T-cell (primary cell): Measurements from ENCODE around the gene SNX9. TPM values are rescaled to one million over a fixed set of nuclear protein-coding genes. Genes with fewer than 3 reads are reported as not detected.

Experiments
- ATAC-seq, 4 experiments: fragments of 200-7000 bp in 3 of 4; fragments of 150-1000 bp in 1 of 4; cut with Tn5 transposase; replicated peaks in 1 of 4; 1 replicate in 3 of 4; 2 replicates in 1 of 4; pipeline ENCODE4 v1.10.0; 2021; ENCODE audit warnings: moderate library complexity in 3 of 4, mild to moderate bottlenecking in 2 of 4, moderate number of reproducible peaks in 1 of 4
- CTCF ChIA-PET, 2 donors: fragments of 300-600 bp; sonication (Branson Sonifier 250); formaldehyde crosslinking; loops; one replicate each; lab custom pipeline; 2022; ENCODE audit warnings: antibody characterized with exemption in 2 of 2; lab: Charles Lee
- POLR2A ChIA-PET, 2 donors: fragments of 300-600 bp; sonication (Branson Sonifier 250); formaldehyde crosslinking; loops; one replicate each; lab custom pipeline; 2022; ENCODE audit warnings: antibody characterized with exemption in 2 of 2; lab: Charles Lee
- DNase-seq, 35 experiments: peaks; one replicate each; pipeline versions ENCODE4 v3.0.0 to v3.0.0-alpha.2; 2013 to 2023
- H3K27ac ChIP-seq: one replicate; pipeline ENCODE4 v1.5.1; 2013; ENCODE audit warnings: low read length
- H3K27me3 ChIP-seq, 2 experiments: replicated peaks in 1 of 2; 1 replicate in 1 of 2; 2 replicates in 1 of 2; pipeline versions ENCODE4 v1.6.1 to v1.7.0; 2013; ENCODE audit warnings: low read length in 1 of 2, mixed read lengths in 1 of 2; ENCODE audit not compliant: control insufficient read depth in 2 of 2, insufficient read depth in 2 of 2; ENCODE audit errors: extremely low read depth in 1 of 2
- H3K36me3 ChIP-seq, 2 donors: 1 replicate in 1 of 2; 2 replicates in 1 of 2; pipeline versions ENCODE4 v1.6.1 to v1.7.0; 2013; ENCODE audit warnings: low read length in 1 of 2; ENCODE audit not compliant: control insufficient read depth in 2 of 2, insufficient read depth in 1 of 2; ENCODE audit errors: extremely low read depth in 1 of 2
- H3K4me1 ChIP-seq, 2 experiments: 1 replicate in 1 of 2; 2 replicates in 1 of 2; pipeline versions ENCODE4 v1.6.1 to v1.7.0; 2013; ENCODE audit warnings: low read length in 2 of 2, mixed read lengths in 1 of 2; ENCODE audit not compliant: insufficient read depth in 2 of 2, control insufficient read depth in 1 of 2; ENCODE audit errors: extremely low read depth in 1 of 2
- H3K4me3 ChIP-seq, 2 donors: 1 replicate in 1 of 2; 2 replicates in 1 of 2; pipeline versions ENCODE4 v1.5.1 to v1.7.0; 2013; ENCODE audit warnings: mild to moderate bottlenecking in 2 of 2, low read length in 1 of 2, moderate library complexity in 1 of 2; ENCODE audit not compliant: control insufficient read depth in 1 of 2; ENCODE audit errors: extremely low read depth in 1 of 2
- H3K9me3 ChIP-seq: 2 replicates; pipeline ENCODE4 v1.7.0; 2013
- H3K27ac Mint-ChIP-seq, 2 donors: one replicate each; pipeline ENCODE4 v1.8.0; 2020 to 2021; ENCODE audit warnings: mild to moderate bottlenecking in 2 of 2, mixed read lengths in 2 of 2
- H3K27me3 Mint-ChIP-seq, 2 donors: one replicate each; pipeline ENCODE4 v1.8.0; 2021 to 2022; ENCODE audit warnings: mixed read lengths in 2 of 2
- H3K36me3 Mint-ChIP-seq: one replicate; pipeline ENCODE4 v1.8.0; 2021; ENCODE audit warnings: mixed read lengths
- H3K4me1 Mint-ChIP-seq, 3 donors: one replicate each; pipeline ENCODE4 v1.8.0; 2020 to 2022; ENCODE audit warnings: mixed read lengths in 3 of 3, mild to moderate bottlenecking in 1 of 3
- H3K4me3 Mint-ChIP-seq, 3 donors: one replicate each; pipeline ENCODE4 v1.8.0; 2020 to 2022; ENCODE audit warnings: mild to moderate bottlenecking in 3 of 3, mixed read lengths in 3 of 3, moderate library complexity in 3 of 3
- H3K9me3 Mint-ChIP-seq, 3 donors: one replicate each; pipeline ENCODE4 v1.8.0; 2020 to 2022; ENCODE audit warnings: mixed read lengths in 3 of 3
- WGBS: methylation state at CpG from one replicate; pipeline ENCODE4 v1.1.5; 2013; ENCODE audit warnings: missing lambda C conversion rate; ENCODE audit not compliant: insufficient coverage; 5-methylcytosine and 5-hydroxymethylcytosine counted together
- total RNA-seq, 35 experiments: library from RNA in 6 of 35; stranded (reverse) in 6 of 35; fragments of 120-200 nt in 1 of 35; gene quantifications; one replicate each; pipeline versions ENCODE4 v1.2.1 to v1.2.4 and lab custom pipeline; 2013 to 2026

Gene SNX9
- total RNA-seq, 5 donors from 2014 or later (not counting 1 experiment from before 2014, with no cell fraction given), result 20.5 to 25.9 (median 23.7) TPM

- POLR2A ChIA-PET, result interaction anchor here in 1 of 2 donors (0.8 to 1.0 kb wide), 2 partner anchors 61 to 99 kb away, joined by 3 to 8 read pairs; no protein-coding TSS in a partner anchor
These were observed 703 bp downstream of the SNX9 start for GRCh38 chr6:157823528-157824370.

GRCh38 chr6:157825243-157825904, 2.3 kb downstream of the SNX9 start:
- H3K27me3 Mint-ChIP-seq, result no peaks in the 10 kb centered on the region
- Histone ChIP-seq H3K36me3 (peaks cover 0 to 2% of the 10 kb centered on the region in 2 donors), H3K4me1 (peaks cover 9 to 17% of the 10 kb centered on the region in 2 experiments), H3K9me3 (no peaks in the 10 kb centered on the region), H3K27ac (no peak overlapping the region), H3K27me3 (no peaks in the 10 kb centered on the region), H3K4me3 (no peak overlapping the region)
- ATAC-seq, result no peak
- peaks cover 51 to 57% (median 52%) of the 10 kb centered on the region in 3 donors for H3K4me1 Mint-ChIP-seq
- peak overlapping the region; percentile 93 to 97 (median 94) for H3K4me3 Mint-ChIP-seq
- no peaks in the 10 kb centered on the region for H3K9me3 Mint-ChIP-seq
- CTCF ChIA-PET, result interaction anchor here in 1 of 2 donors (0.7 kb wide), 1 partner anchor 38 kb away, joined by 4 read pairs; no protein-coding TSS in a partner anchor
- 100% methylated on average over 4 of the region's 10 CpGs for WGBS
- peak overlapping the region; percentile 36 to 97 for H3K27ac Mint-ChIP-seq
- peaks cover 7% of the 10 kb centered on the region for H3K36me3 Mint-ChIP-seq
- POLR2A ChIA-PET, result interaction anchor here in 1 of 2 donors (0.7 kb wide), 1 partner anchor 64 kb away, joined by 6 read pairs; no protein-coding TSS in a partner anchor
- DNase-seq, result no peak

More at GRCh38 chr6:157823528-157824370, 703 bp downstream of the SNX9 start:
- Mint-ChIP-seq H3K27me3 (no peaks in the 10 kb centered on the region), H3K9me3 (no peaks in the 10 kb centered on the region), H3K27ac (peak overlapping the region; percentile 97), H3K36me3 (peaks cover 3% of the 10 kb centered on the region), H3K4me1 (peaks cover 36 to 43% (median 39%) of the 10 kb centered on the region in 3 donors), H3K4me3 (peak overlapping the region; percentile 93 to 97 (median 94))
- Histone ChIP-seq H3K9me3 (no peaks in the 10 kb centered on the region), H3K4me3 (peak overlapping the region; percentile 69 to 77), H3K4me1 (peaks cover 9 to 17% of the 10 kb centered on the region in 2 experiments), H3K36me3 (peaks cover 0 to 2% of the 10 kb centered on the region in 2 donors), H3K27ac (peak overlapping the region; percentile 75), H3K27me3 (no peaks in the 10 kb centered on the region)
- WGBS, result under 1% methylated on average over 67 of the region's 74 CpGs
- peak; percentile 48 to 79 (median 53) for ATAC-seq
- peak in 34 of 35 experiments; percentile 39 to 91 (median 78) for DNase-seq
- CTCF ChIA-PET, result interaction anchor here in 1 of 2 donors (1.0 kb wide), 2 partner anchors 50 to 61 kb away, joined by 3 to 5 read pairs; no protein-coding TSS in a partner anchor

GRCh38 chr6:157830354-157831017, 7.4 kb downstream of the SNX9 start:
- Histone ChIP-seq H3K36me3 (peaks cover 0 to 2% of the 10 kb centered on the region in 2 donors), H3K27ac (no peak overlapping the region), H3K4me3 (no peak overlapping the region), H3K27me3 (no peaks in the 10 kb centered on the region), H3K9me3 (no peaks in the 10 kb centered on the region), H3K4me1 (peaks cover 14 to 16% of the 10 kb centered on the region in 2 experiments)
- Mint-ChIP-seq H3K4me1 (peaks cover 70 to 74% (median 71%) of the 10 kb centered on the region in 3 donors), H3K27ac (no peak overlapping the region), H3K27me3 (no peaks in the 10 kb centered on the region), H3K4me3 (peak overlapping the region in 1 of 3 donors; percentile 55), H3K9me3 (no peaks in the 10 kb centered on the region), H3K36me3 (peaks cover 30% of the 10 kb centered on the region)
- POLR2A ChIA-PET, result no interaction called here
- CTCF ChIA-PET, result interaction anchor here in 1 of 2 donors (0.5 to 0.9 kb wide), 2 partner anchors 8 to 10 kb away, joined by 3 to 10 read pairs; no protein-coding TSS in a partner anchor
- WGBS, result 34% methylated on average over 3 of the region's 6 CpGs
- DNase-seq (peak in 1 of 35 experiments; percentile 17), ATAC-seq (peak in 1 of 4 experiments; percentile 40)

- DNase-seq (no peak), ATAC-seq (no peak)
- Histone ChIP-seq H3K4me3 (no peak overlapping the region), H3K27me3 (no peaks in the 10 kb centered on the region), H3K27ac (no peak overlapping the region), H3K36me3 (peaks cover 0 to 2% of the 10 kb centered on the region in 2 donors), H3K9me3 (no peaks in the 10 kb centered on the region), H3K4me1 (peaks cover 12 to 16% of the 10 kb centered on the region in 2 experiments)
- no peaks in the 10 kb centered on the region for H3K9me3 Mint-ChIP-seq
- no CpG with 5 or more reads among the region's 2 CpGs for WGBS
- peak overlapping the region in 1 of 3 donors; percentile 55 for H3K4me3 Mint-ChIP-seq
- H3K27ac Mint-ChIP-seq, result no peak overlapping the region
- peaks cover 69 to 75% (median 70%) of the 10 kb centered on the region in 3 donors for H3K4me1 Mint-ChIP-seq
- H3K27me3 Mint-ChIP-seq, result no peaks in the 10 kb centered on the region
- ChIA-PET CTCF (interaction anchor here in 1 of 2 donors (0.6 kb wide), 1 partner anchor 452 kb away, joined by 3 read pairs; no protein-coding TSS in a partner anchor), POLR2A (no interaction called here)
- peaks cover 33% of the 10 kb centered on the region for H3K36me3 Mint-ChIP-seq
These were observed 7.9 kb downstream of the SNX9 start for GRCh38 chr6:157831018-157831369.

- no peaks in the 10 kb centered on the region for H3K9me3 Mint-ChIP-seq
- H3K27ac ChIP-seq, result no peak overlapping the region
- peaks cover 37% of the 10 kb centered on the region for H3K36me3 Mint-ChIP-seq
- H3K4me1 ChIP-seq, result peaks cover 12 to 16% of the 10 kb centered on the region in 2 experiments
- peaks cover 72 to 81% (median 75%) of the 10 kb centered on the region in 3 donors for H3K4me1 Mint-ChIP-seq
- ChIA-PET POLR2A (no interaction called here), CTCF (interaction anchor here in 1 of 2 donors (0.6 kb wide), 1 partner anchor 451 kb away, joined by 3 read pairs; no protein-coding TSS in a partner anchor)
- ATAC-seq, result no peak
- no peak overlapping the region for H3K4me3 ChIP-seq
- peak overlapping the region; percentile 18 to 55 (median 36) for H3K4me3 Mint-ChIP-seq
- DNase-seq, result no peak
- H3K27me3 ChIP-seq, result no peaks in the 10 kb centered on the region
- H3K36me3 ChIP-seq, result peaks cover 0 to 2% of the 10 kb centered on the region in 2 donors
- H3K27me3 Mint-ChIP-seq, result no peaks in the 10 kb centered on the region
- H3K27ac Mint-ChIP-seq, result peak overlapping the region; percentile 50 to 55
- no peaks in the 10 kb centered on the region for H3K9me3 ChIP-seq
- 22% methylated on average over 1 of the region's 3 CpGs for WGBS
These were observed 8.6 kb downstream of the SNX9 start for GRCh38 chr6:157831424-157832249.
